GM12892 (cell line): ENCODE measurements around the gene KCNIP4.

Experiments
- POLR2A ChIP-seq: IDR thresholded peaks from 2 replicates; pipeline ENCODE4 v1.6.1; 2011; ENCODE audit warnings: low read depth, low read length, control low read depth
- POLR2AphosphoS5 ChIP-seq: IDR thresholded peaks from 2 replicates; pipeline ENCODE4 v1.6.1; 2011; ENCODE audit warnings: low read depth, low read length, control low read depth

DNA sequence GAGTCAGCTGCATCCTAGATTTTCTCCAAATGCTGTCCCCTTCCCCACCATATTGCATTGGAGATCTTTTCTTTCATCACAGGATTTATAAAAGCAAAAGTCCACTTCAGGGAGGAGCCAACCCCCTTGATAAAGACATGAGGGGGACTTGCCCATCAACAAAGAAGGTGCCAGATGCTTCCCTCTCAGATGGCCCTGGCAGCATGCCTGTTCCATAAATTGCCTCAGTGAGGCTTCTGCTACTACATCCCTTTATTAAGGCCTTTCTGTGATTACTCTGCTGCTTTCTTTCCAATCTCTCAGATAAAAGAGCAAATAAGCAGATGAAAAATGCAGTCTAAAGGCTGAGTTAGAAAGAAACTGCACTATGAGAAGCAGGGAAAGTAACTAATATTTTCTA, 736.7 kb downstream of the KCNIP4 start:
- TF ChIP-seq POLR2A = no peak
- TF ChIP-seq POLR2AphosphoS5 = no peak
